Heart left ventricle (tissue), 16 donors: Measurements from ENCODE around the gene CNOT3. TPM values are rescaled to one million over a fixed set of nuclear protein-coding genes. Genes with fewer than 3 reads are reported as not detected.
A peak's percentile ranks its signal among the peaks of the same experiment; 100 is the strongest.
"Not testable (repeated sequence)": the region's sequence is repeated elsewhere in the genome, so short reads cannot be mapped to it uniquely, and the experiment has no call there.

Experiments
- ATAC-seq, 4 donors: fragments of 200-7000 bp; cut with Tn5 transposase; one replicate each; pipeline ENCODE4 v1.9.1; 2020 to 2022; ENCODE audit warnings: moderate library complexity in 4 of 4, mild to moderate bottlenecking in 3 of 4, moderate number of reproducible peaks in 1 of 4
- DNase-seq, 5 donors: peaks; one replicate each; pipeline ENCODE4 v3.0.0-alpha.2; 2020
- H3K27ac ChIP-seq, 12 donors: fragments of 200-600 bp; sonication (generic) in 4 of 12; one replicate each; pipeline versions ENCODE4 v1.5.0 to v1.8.0; 2016 to 2022; ENCODE audit warnings: mild to moderate bottlenecking in 2 of 12
- H3K27me3 ChIP-seq, 9 donors: fragments of 200-600 bp; sonication (generic) in 2 of 9; one replicate each; pipeline versions ENCODE4 v1.5.1 to v1.8.0; 2016 to 2022; ENCODE audit warnings: mild to moderate bottlenecking in 3 of 9
- H3K36me3 ChIP-seq, 9 donors: fragments of 200-600 bp; sonication (generic) in 2 of 9; one replicate each; pipeline versions ENCODE4 v1.5.0 to v1.8.0; 2018 to 2022; ENCODE audit warnings: mild to moderate bottlenecking in 2 of 9
- H3K4me1 ChIP-seq, 12 donors: fragments of 200-600 bp; sonication (generic) in 4 of 12; one replicate each; pipeline versions ENCODE4 v1.5.0 to v1.8.0; 2016 to 2022; ENCODE audit warnings: mild to moderate bottlenecking in 3 of 12
- H3K4me3 ChIP-seq, 12 donors: fragments of 200-600 bp; sonication (generic) in 4 of 12; one replicate each; pipeline versions ENCODE4 v1.5.0 to v1.8.0; 2017 to 2022; ENCODE audit warnings: mild to moderate bottlenecking in 9 of 12, moderate library complexity in 4 of 12
- H3K9me3 ChIP-seq, 12 donors: fragments of 200-600 bp; sonication (generic) in 4 of 12; one replicate each; pipeline versions ENCODE4 v1.5.0 to v1.8.0; 2016 to 2022; ENCODE audit warnings: mild to moderate bottlenecking in 1 of 12
- POLR2A ChIP-seq, 2 donors: fragments of 450-650 bp; IDR thresholded peaks; one replicate each; pipeline ENCODE4 v1.6.1; 2017; ENCODE audit warnings: antibody characterized with exemption in 2 of 2, mild to moderate bottlenecking in 2 of 2, moderate library complexity in 2 of 2
- WGBS, 4 donors: extraction: QIAGEN DNeasy Blood & Tissue Kit in 2 of 4; methylation state at CpG; one replicate each; pipeline versions ENCODE4 v1.1.5 to v1.1.7; 2013 to 2018; 5-methylcytosine and 5-hydroxymethylcytosine counted together
- intact Hi-C, 10 donors: fragments of 100-400 bp; cut with DNase I; formaldehyde crosslinking; loops; one replicate each; pipeline versions ENCODE4 v1.11.1 to v1.14.2; 2022
- polyA plus RNA-seq, 2 donors: library from polyadenylated mRNA; stranded (reverse); fragments of 200-250 nt; gene quantifications; one replicate each; pipeline ENCODE4 v1.2.3, GENCODE V29; 2013
- total RNA-seq, 9 donors: library from RNA; depleted of rRNA in 2 of 9; stranded (reverse); fragments of >200 nt in 2 of 9; fragmentation: NEBNext Ultra II Directional in 3 of 9; extraction: Animal tissue kit (Norgen Biotek cat#: 25700) in 3 of 9; gene quantifications; one replicate each; pipeline versions ENCODE4 v1.1.0 to v1.2.4, GENCODE V29; 2016 to 2023
- TF ChIP-seq, protein P1 (sequence below), 12 donors: fragments of 200-600 bp; sonication (generic) in 4 of 12; IDR thresholded peaks; one replicate each; pipeline versions ENCODE4 v1.5.0 to v1.8.0; 2018 to 2022; ENCODE audit warnings: antibody characterized with exemption in 12 of 12, mild to moderate bottlenecking in 5 of 12
- donor health status: ischemic (EF 13 %, LVEDD 7.1; RV severe dilation, severe dysfunction).
- donor health status: healthy with polysubstance abuse.
- donor health status: DM: no; HTN: yes; CAD: no.
- donor health status: DM: no; HTN: no; CAD: no.
- donor health status: ischemic (EF 25% LVEDD 6.9; RV normal size, moderate dysfunction).
- donor health status: ischemic (EF 25% LVEDD 5.7; RV mildly dilated, moderate dysfunction).
- donor health status: healthy.
- donor health status: DM: yes; HTN: yes; CAD: no.
- donor health status: ischemic (EF 35%, LVEDD 5.7; RV mildly dilated, moderate dysfunction).
- donor health status: nonischemic (EF 11% LVEDD 7.7; RV severe dilation, severe dysfunction).
- donor health status: DM: yes; HTN: yes; CAD: no.
- donor health status: PGD.
- donor health status: ischemic (EF 29% LVEDD 5.4; RV normal size, mild dysfunction).
- donor health status: nonischemic (EF 23%, LVEDD 6.1; RV moderate dilation, normal function).

Gene CNOT3
- total and polyA plus RNA-seq, 11 donors, result 12.6 to 28.2 (median 18.1) TPM

DNA sequence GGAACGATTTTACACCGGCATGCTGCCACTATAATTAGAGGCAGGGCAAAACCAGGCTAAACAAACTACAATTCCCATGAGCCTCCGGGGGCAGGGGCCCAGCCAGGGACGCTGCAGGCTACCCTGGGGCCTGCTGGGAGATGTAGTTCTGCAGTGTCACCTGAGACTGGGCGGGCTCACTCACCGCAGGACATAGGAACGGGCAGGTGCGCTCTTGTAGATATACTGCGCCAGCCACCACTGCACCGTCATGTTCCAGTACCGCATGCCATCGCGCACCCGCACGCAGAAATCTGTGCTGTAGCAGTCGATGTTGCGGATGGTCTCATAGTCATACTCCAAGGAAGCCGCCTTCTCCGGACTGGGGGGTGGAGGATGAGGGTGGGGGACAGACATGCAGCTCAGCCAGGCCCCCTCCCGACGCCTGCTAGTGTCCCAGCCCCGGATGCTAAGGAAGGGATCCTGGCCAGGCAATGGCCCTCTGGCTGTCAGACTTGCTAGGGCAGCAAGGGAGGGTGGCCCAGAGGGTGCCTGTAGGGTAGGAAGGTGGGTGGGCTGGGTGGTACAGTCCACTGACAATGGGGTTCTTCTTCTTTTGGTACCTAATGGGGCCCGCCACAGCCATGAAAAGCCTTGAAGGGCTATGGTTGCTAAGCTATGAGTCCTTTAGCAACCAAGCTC lies 41.2 kb downstream of the CNOT3 start:
- Histone ChIP-seq H3K4me1 (no peaks in the 10 kb centered on the region), H3K27me3 (no peaks in the 10 kb centered on the region), H3K9me3 (no peaks in the 10 kb centered on the region), H3K4me3 (no peak overlapping the region), H3K36me3 (peaks cover 0 to 35% (median 6%) of the 10 kb centered on the region in 9 donors), H3K27ac (no peak overlapping the region)
- peak; percentile 66 to 84 (median 74) for ATAC-seq
- 69 to 87% (median 74%) methylated on average over 17 to 23 of the region's 23 CpGs for WGBS, 4 donors
- intact Hi-C loops, result no loop called here
- no peak for TF ChIP-seq POLR2A (IDR thresholded peaks at IDR 0.05)
- TF ChIP-seq, protein P1, sequence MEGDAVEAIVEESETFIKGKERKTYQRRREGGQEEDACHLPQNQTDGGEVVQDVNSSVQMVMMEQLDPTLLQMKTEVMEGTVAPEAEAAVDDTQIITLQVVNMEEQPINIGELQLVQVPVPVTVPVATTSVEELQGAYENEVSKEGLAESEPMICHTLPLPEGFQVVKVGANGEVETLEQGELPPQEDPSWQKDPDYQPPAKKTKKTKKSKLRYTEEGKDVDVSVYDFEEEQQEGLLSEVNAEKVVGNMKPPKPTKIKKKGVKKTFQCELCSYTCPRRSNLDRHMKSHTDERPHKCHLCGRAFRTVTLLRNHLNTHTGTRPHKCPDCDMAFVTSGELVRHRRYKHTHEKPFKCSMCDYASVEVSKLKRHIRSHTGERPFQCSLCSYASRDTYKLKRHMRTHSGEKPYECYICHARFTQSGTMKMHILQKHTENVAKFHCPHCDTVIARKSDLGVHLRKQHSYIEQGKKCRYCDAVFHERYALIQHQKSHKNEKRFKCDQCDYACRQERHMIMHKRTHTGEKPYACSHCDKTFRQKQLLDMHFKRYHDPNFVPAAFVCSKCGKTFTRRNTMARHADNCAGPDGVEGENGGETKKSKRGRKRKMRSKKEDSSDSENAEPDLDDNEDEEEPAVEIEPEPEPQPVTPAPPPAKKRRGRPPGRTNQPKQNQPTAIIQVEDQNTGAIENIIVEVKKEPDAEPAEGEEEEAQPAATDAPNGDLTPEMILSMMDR (IDR thresholded peaks at IDR 0.05), result no peak
- DNase-seq, result no peak

DNA sequence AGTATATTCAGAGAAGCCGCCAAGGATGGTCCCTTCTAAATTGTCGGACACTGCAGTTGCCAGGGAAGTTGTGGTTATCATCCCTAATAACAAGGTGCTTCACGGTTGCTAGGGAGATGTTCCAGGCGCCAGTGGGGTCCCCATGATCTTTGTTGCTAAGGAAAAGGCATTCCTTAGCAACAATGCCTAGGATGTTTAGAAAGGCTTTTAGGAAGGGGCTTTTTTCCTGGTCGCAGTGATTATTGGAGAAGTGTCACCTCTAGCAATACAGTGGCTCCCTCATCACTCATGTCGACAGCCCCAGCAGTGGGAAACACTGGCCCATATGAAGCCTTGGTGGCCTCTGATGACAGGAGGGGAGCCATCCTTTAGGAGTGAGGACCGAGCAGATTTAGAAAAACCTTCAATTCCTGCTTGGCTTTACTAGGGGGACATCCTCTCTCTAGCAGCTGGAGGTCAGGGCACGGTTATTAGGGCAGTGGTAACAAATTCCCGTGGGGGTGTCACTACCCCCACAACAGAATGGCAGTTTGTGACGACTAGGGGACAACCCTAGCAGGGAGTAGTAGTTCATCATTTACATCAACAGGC lies 41.8 kb downstream of the CNOT3 start:
- 81 to 91% (median 86%) methylated on average over 10 of the region's 10 CpGs for WGBS, 4 donors
- intact Hi-C loops, result no loop called here

DNA sequence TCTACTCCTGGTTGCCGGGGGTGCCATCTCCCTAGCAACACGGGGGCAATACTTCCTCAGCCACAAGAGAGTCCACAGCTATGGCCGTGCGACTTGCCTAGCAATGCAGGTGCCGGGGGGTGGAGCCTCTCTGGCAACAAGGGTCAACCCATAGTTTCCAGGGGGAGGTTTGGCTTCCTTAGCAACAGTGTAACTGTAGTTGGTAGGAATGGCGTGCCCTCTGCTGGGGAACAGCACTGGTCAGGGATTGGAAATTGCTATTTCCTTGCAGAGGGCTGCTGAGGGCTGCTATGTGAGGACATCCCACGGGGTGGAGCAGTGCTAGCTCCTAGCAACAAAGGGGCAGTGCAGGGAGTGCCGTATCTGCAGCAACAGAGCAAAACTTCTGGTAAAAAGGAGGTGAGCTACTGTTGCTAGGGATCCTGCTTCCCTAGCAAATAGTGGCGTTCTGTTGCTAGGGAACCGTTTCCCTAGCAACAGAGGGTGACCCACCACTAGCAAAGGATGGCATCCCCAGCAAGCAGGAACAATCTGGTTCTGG lies 42.4 kb downstream of the CNOT3 start:
- DNase-seq (no peak), ATAC-seq (peak in 2 of 4 donors; percentile 39 to 44)
- H3K4me1 ChIP-seq, result no peaks in the 10 kb centered on the region
- H3K36me3 ChIP-seq, result peaks cover 0 to 35% (median 6%) of the 10 kb centered on the region in 9 donors
- no peak overlapping the region for H3K4me3 ChIP-seq
- no peaks in the 10 kb centered on the region for H3K9me3 ChIP-seq
- TF ChIP-seq, protein P1 (IDR thresholded peaks at IDR 0.05), result peak in 2 of 12 donors; percentile 14 to 26
- TF ChIP-seq POLR2A (IDR thresholded peaks at IDR 0.05), result no peak
- intact Hi-C loops, result no loop called here
- H3K27ac ChIP-seq, result no peak overlapping the region
- H3K27me3 ChIP-seq, result no peaks in the 10 kb centered on the region
- 56 to 82% (median 67%) methylated on average over 7 to 10 of the region's 10 CpGs for WGBS, 4 donors

More for the DNA sequence above, 41.8 kb downstream of the CNOT3 start:
- Histone ChIP-seq H3K36me3 (peaks cover 0 to 35% (median 6%) of the 10 kb centered on the region in 9 donors), H3K4me3 (no peak overlapping the region), H3K4me1 (no peaks in the 10 kb centered on the region), H3K27ac (no peak overlapping the region), H3K9me3 (no peaks in the 10 kb centered on the region), H3K27me3 (no peaks in the 10 kb centered on the region)
- ATAC-seq, result no peak
- no peak for DNase-seq
- TF ChIP-seq POLR2A (IDR thresholded peaks at IDR 0.05), result no peak
- TF ChIP-seq, protein P1 (IDR thresholded peaks at IDR 0.05), result no peak

DNA sequence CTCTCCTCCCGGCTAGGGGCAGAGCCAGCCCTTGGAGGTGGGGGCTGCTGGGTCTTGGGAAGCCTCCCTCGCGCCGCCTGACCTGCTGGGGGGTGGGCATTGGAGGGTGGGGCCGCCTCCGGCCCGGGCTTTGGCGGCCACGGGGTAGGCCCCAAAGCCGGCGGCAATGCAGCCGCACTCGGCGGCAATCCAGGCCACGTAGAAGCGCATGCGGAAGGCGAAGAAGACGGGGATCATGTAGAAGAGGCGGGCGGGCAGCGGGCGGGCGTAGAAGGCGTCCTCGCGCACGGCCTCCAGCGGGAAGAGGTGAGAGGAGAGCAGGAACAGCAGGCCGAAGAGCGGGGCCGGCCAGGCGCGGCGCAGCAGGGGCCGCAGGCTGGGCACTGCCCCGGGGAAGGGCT lies 43.1 kb downstream of the CNOT3 start:
- TF ChIP-seq, protein P1 (IDR thresholded peaks at IDR 0.05), result no peak
- TF ChIP-seq POLR2A (IDR thresholded peaks at IDR 0.05), result no peak
- 95 to 96% (median 96%) methylated on average over 36 to 37 of the region's 37 CpGs for WGBS, 4 donors
- intact Hi-C loops, result no loop called here
- H3K4me3 ChIP-seq, result no peak overlapping the region
- H3K36me3 ChIP-seq, result peaks cover 0 to 35% (median 6%) of the 10 kb centered on the region in 9 donors
- ATAC-seq (peak in 1 of 4 donors; percentile 11), DNase-seq (no peak)
- no peak overlapping the region for H3K27ac ChIP-seq
- no peaks in the 10 kb centered on the region for H3K9me3 ChIP-seq
- H3K27me3 ChIP-seq, result no peaks in the 10 kb centered on the region
- H3K4me1 ChIP-seq, result no peaks in the 10 kb centered on the region

DNA sequence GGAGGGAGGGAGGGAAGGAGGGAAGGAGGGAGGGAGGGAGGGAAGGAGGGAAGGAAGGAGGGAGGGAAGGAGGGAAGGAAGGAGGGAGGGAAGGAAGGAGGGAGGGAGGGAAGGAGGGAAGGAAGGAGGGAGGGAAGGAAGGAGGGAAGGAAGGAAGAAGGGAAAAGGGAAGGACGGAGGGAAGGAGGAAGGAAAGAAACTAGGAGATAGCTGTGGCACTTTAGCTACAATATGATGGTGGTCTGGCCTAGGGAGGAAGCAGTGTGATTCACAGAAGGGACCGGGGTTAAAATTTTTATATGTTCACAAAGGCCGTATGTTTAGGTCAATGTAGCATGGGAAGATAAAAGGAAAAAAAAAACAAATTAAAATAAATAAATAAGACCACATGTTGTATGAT lies 44.3 kb downstream of the CNOT3 start:
- H3K9me3 ChIP-seq, H3K27ac ChIP-seq, H3K4me3 ChIP-seq, H3K27me3 ChIP-seq, intact Hi-C loops, DNase-seq, ATAC-seq, H3K4me1 ChIP-seq: not testable (repeated sequence)
- H3K36me3 ChIP-seq, result peaks cover 0 to 30% (median 6%) of the 10 kb centered on the region in 9 donors
- WGBS, 4 donors, result 88 to 96% (median 92%) methylated on average over 3 of the region's 3 CpGs
